Measurements from ENCODE around the gene GUK1. TPM values are rescaled to one million over a fixed set of nuclear protein-coding genes. Genes with fewer than 3 reads are reported as not detected.

GUK1 gene
- total and polyA plus RNA-seq, 2 experiments from 2014 or later: 87.5 to 121 TPM

GRCh38 chr1:228144993-228145343, 4.9 kb downstream of the GUK1 start:
- ATAC-seq (no peak), DNase-seq (ENCODE audit: low spot score) (no peak)
- TF ChIP-seq STAT1 (IDR thresholded peaks at IDR 0.05; ENCODE audit: unreplicated experiment): no peak
- no peak for TF ChIP-seq CREB1 (CRISPR knock-in tag; IDR thresholded peaks at IDR 0.05; ENCODE audit: low read depth)
- no peak overlapping the region for H3K4me3 Mint-ChIP-seq
- Histone ChIP-seq H3K9me2 (ENCODE audit: insufficient read depth) (no peaks in the 10 kb centered on the region), H3K27ac (ENCODE audit: low read depth) (no peak overlapping the region), H3K4me2 (no peak overlapping the region), H3F3A (replicated peaks; ENCODE audit: low read depth) (no peaks in the 10 kb centered on the region), H4K20me1 (replicated peaks; ENCODE audit: insufficient read depth) (no peaks in the 10 kb centered on the region), H3K4me3 (no peak overlapping the region), H3K4me1 (ENCODE audit: insufficient read depth) (peaks cover 5% of the 10 kb centered on the region; the same call in 1 of the 2 replicates), H3K36me3 (ENCODE audit: insufficient read depth) (no peaks in the 10 kb centered on the region), H3K27me3 (ENCODE audit: insufficient read depth) (no peaks in the 10 kb centered on the region), H2AFZ (no peak overlapping the region), H3K79me2 (replicated peaks; ENCODE audit: insufficient read depth) (peaks cover 34% of the 10 kb centered on the region)
- no peaks in the 10 kb centered on the region; the same call in 1 of the 3 replicates for H3K36me3 Mint-ChIP-seq (ENCODE audit: low read depth)
- no peaks in the 10 kb centered on the region; the same call in 2 of the 3 replicates for H3K9me3 Mint-ChIP-seq
- H3K27ac Mint-ChIP-seq: no peak overlapping the region
- peaks cover 5% of the 10 kb centered on the region; the same call in 2 of the 3 replicates for H3K4me1 Mint-ChIP-seq
- H3K27me3 Mint-ChIP-seq (ENCODE audit: insufficient read depth, low read depth, poor library complexity): peaks cover 9% of the 10 kb centered on the region

GRCh38 chr1:228145463-228146416, 5.7 kb downstream of the GUK1 start:
- Histone ChIP-seq H2AFZ (no peak overlapping the region), H3K79me2 (replicated peaks; ENCODE audit: insufficient read depth) (peaks cover 34% of the 10 kb centered on the region), H3K4me3 (no peak overlapping the region), H3F3A (replicated peaks; ENCODE audit: low read depth) (no peaks in the 10 kb centered on the region), H3K4me1 (ENCODE audit: insufficient read depth) (peaks cover 5% of the 10 kb centered on the region; the same call in 1 of the 2 replicates), H3K4me2 (no peak overlapping the region), H3K27me3 (ENCODE audit: insufficient read depth) (no peaks in the 10 kb centered on the region), H3K36me3 (ENCODE audit: insufficient read depth) (no peaks in the 10 kb centered on the region), H4K20me1 (replicated peaks; ENCODE audit: insufficient read depth) (no peaks in the 10 kb centered on the region), H3K9me2 (ENCODE audit: insufficient read depth) (no peaks in the 10 kb centered on the region), H3K27ac (ENCODE audit: low read depth) (no peak overlapping the region)
- DNase-seq (ENCODE audit: low spot score) (no peak), ATAC-seq (no peak)
- H3K4me1 Mint-ChIP-seq: peaks cover 5% of the 10 kb centered on the region; the same call in 2 of the 3 replicates
- no peak overlapping the region for H3K4me3 Mint-ChIP-seq
- peaks cover 9% of the 10 kb centered on the region for H3K27me3 Mint-ChIP-seq (ENCODE audit: insufficient read depth, low read depth, poor library complexity)
- H3K9me3 Mint-ChIP-seq: no peaks in the 10 kb centered on the region; the same call in 2 of the 3 replicates
- no peaks in the 10 kb centered on the region; the same call in 1 of the 3 replicates for H3K36me3 Mint-ChIP-seq (ENCODE audit: low read depth)
- H3K27ac Mint-ChIP-seq: no peak overlapping the region
- TF ChIP-seq JUNB (IDR thresholded peaks at IDR 0.05; ENCODE audit: unreplicated experiment) (no peak), ZNF462 (CRISPR knock-in tag; IDR thresholded peaks at IDR 0.05) (no peak), ZNF114 (CRISPR knock-in tag; IDR thresholded peaks at IDR 0.05) (no peak), EZH2phosphoT487 (IDR thresholded peaks at IDR 0.05; ENCODE audit: unreplicated experiment) (no peak), ETS1 (IDR thresholded peaks at IDR 0.05) (no peak), CTCF (conservative IDR thresholded peaks at IDR 0.05; ENCODE audit: low read depth in 2 of 2) (no peak), POLR2AphosphoS5 (IDR thresholded peaks at IDR 0.05; ENCODE audit: low read depth) (no peak), ZNF331 (CRISPR knock-in tag; IDR thresholded peaks at IDR 0.05; ENCODE audit: low read depth) (no peak), EZH2 (IDR thresholded peaks at IDR 0.05; ENCODE audit: low read depth, unreplicated experiment) (no peak), CREB1 (CRISPR knock-in tag; IDR thresholded peaks at IDR 0.05; ENCODE audit: low read depth) (no peak)

All from GM23338 (cell line).